Germinal center (tissue), 1 donor: ENCODE measurements around the gene ASXL3.

Experiments used
- DNase-seq: peaks from one replicate; pipeline ENCODE4 v3.0.0; 2012; ENCODE audit warnings: mixed read lengths, low spot score

ASXL3 gene

DNA sequence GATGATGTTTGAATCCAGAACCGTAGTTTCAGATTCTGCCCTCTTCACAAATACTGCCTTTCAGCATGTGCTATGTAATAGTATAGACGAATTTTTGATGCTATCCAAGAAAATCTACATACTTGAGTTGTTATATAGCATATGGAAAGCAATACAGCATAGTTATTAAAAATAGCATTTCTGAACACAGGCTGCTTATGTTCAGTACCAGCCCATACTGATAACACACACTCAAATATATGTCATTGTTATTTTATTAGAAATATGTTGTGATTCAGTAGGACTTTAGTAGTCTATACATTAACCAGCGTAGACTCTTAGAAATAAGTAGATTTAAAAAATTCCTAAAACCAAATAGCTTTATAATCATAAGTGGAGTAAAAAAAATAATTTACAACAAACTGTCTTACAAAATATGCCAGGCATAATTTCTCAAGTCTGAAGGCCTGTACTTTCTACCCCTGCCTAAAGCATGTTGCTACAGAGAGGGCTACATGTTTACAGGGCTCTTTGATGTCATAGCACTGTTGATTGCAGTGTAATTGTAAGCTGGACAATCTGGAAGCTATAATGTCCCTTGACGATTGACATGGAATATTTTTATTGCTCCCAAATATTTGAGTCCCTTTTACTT is 86.3 kb downstream of the ASXL3 start:
- DNase-seq: no peak

DNA sequence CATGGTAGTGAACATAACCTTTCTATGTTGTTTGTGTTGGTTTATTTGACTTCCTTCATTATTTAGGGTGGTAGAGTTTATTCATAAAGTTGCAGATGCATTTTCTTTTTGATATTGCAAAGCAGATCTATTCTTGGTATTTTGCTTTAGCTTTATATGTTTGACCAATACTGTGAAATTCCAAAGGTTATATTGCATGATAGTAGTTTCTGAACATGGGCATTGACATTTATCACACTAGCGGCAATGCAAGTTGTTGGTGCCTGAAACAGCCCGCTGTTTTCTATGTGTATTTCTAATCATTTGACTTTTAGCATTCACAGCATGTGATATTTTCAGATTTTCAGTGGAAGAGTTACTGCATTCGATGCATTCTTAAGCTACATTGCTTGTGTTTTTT is 87.2 kb downstream of the ASXL3 start:
- no peak for DNase-seq

DNA sequence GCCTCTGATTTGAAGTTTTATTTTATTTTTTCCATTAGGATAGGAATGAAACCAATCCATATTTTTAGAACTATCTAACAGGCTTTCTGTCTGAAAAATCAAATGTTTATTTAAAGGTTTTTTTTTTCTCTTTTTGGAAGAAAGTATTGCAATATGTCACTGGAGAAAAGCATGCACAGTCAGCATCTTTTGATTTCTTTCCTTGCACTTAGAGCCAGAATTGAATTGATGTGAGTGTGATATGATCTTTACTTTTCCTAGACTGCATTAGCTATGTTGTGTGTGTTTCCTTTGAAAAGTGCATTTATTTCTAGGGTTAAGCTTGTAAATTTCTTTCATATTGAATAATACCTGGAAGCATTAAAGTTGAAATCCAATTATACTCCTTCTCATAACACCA is 87.6 kb downstream of the ASXL3 start:
- no peak for DNase-seq

DNA sequence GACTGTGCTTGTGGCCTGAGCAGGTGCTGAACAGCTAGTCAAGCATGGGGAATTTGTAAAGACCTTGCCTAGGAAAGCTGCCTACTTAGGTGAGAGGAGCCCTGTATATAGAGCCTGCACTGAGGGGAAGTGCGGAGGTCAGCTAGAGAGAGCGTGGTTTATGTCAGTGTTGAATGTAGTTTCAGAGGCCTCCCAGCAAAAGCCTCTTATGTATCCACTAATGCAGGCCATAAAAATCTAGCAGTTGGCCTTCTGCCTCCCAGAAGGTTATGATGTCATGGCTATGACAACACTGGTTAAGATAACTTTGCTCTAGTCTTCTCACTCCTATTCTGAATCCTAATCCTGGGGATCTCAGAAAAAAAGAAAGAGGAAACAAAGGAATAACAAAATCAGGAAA is 88.9 kb downstream of the ASXL3 start:
- no peak for DNase-seq

DNA sequence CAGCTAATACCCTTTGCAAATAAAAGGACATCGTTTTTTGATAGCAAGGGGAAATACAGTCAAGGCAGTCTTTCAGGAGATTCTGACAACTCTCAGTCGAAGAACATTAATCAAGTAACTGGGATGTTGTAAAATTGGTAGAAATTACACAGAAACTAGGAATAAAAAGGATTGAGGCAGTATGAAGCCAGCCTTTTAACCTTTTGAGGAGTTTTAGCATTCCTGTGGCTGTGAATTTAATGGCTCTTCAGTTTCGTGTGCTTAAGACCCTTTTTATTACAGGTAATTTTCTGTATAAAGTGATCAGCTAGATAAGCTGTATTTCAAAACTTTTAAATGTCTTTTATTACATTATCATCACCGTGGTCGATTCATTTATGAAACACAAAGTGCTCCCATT is 91.6 kb downstream of the ASXL3 start:
- no peak for DNase-seq

DNA sequence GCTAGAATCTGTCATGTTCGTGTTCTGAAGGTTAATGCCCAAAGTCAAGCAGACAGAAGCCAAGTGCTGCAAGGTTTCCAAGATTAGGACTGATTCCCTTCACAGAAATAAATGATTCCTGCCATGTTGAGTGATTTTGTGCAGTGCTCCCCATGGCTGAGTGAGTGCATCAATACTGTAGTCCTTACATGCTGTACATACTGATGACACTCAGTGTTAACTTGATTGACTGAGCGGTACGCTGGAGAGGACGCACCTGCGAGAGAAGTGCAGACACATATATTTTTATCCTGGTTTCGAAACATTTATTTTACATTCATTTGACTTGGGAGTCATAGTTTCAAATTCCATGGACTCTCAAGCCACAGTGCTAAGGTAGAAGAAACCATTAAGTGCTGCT is 92.0 kb downstream of the ASXL3 start:
- DNase-seq: no peak

DNA sequence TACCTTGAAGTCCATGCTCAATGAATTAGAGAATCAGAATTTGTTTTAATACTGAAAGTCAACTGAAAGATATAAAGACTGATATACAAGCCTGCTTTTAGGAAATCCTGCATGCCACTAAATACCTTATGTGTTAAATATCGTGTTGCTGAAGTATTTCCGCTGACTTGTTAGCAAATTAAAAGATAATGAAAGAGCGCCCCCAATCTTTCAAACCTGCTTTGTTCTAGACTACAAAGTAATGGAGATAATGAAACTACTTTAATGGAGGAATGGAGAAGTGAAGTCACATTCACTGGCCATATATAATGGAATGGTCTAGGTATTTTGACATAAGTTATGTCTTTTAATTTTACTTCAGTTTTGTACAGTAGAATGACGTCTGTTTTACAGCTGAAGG is 95.7 kb downstream of the ASXL3 start:
- DNase-seq: no peak

DNA sequence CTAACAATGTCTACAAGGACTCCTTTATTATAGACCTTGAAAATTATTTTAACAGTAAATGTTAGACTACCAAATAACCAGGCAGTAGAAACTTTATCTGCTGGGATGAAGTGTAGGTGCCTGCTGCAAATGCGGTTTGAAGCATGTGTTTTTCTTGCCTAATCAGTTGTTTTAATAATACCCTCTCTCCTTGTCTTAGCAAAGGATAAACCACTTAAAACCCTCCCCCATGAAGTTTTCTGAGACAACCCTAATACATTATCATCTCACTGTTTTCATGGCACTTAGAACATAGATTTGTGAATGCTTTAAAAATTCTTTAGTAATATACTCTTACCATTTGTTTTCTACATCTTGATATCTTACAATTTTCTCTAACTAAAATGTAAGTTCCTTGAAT is 98.6 kb downstream of the ASXL3 start:
- DNase-seq: no peak

DNA sequence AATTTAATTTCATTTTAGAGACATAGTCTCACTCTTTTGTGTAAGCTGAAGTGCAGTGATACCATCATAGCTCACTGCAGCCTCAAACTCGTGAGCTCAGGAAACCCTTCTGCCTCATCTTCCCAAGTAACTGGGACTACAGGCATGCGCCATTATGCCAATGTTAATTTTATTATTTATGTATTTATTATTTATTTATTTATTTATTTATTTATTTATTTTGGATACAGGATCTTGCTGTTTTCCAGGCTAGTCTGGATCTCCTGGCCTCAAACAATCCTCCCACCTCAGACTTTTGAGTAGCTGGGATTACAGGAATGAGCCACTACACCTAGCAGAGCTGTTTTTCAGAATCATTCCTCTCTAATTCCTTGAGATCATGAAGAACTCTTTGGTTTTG is 99.9 kb downstream of the ASXL3 start:
- no peak for DNase-seq

DNA sequence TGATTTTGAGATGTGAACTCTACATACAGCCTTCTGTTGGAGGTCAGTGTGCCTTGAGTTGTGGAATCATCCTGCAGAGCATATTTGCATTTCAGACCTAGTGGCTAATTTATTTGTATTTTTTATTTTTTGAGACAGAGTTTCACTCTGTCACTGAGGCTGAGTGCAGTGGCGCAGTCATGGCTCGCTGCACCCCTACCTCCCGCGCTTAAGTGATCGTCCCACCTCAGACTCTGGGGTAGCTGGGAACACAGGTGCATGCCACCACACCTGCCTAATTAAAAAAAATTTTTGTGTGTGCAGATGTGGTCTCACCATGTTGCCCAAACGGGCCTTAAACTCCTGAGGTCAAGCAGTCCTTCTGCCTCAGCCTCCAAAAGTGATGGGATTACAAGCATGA is 104.4 kb downstream of the ASXL3 start:
- DNase-seq: no peak

DNA sequence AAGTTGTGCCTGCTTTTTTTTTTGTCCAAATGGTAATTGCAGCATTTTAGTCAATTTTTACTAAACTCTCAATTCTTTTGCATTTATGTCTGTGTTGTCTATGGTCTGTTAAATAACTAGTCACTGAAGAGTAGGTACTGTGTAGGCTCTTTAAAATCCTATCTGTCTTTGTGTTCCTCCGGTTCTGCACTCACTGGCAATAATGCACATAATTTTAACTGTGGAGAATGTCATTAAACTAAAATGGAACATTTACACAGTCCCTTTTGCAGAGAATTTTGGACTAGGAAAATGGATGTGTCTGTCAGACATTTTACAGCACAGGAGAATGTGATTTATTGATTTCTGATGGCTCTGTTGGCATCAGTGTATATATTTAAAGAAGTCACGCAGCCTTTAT is 116.6 kb downstream of the ASXL3 start:
- no peak for DNase-seq

DNA sequence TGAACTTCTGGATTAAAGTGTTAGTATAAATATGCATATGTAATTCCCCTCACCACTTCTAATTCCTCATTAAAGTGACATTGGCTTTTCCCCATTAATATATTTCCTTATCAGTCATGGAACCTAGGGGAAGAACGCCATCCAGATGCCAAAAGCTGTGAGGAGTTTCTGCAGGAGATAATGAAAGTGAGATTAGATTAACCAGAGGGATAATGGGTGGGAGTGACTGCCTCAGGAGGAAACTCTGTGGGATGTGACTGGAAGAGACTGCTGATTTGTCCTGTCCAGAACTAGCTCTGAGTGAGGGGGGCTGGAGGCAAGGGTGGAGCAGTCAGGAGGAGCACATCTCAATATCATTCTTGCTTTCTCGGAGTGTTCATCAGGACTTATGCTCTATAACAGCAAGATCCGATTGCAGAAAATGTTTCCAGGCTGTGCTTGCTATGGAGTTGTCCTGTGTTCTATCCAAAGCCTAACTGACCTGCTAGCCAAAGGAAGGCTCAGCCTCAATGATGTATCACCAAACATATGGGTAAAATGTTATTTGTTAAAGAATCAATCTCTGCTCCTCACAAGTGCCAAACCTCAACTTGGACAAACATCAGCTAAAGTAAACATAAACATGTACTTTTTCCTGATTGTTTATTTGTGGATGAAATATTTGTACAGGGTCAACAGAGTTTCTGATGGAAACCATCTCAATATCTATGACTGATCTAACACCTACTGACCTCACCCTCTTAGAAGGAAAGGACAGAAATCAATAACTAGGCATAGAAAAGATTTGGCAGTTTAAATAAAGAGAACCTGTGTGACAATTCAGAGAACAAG is 118.5 kb downstream of the ASXL3 start:
- no peak for DNase-seq

DNA sequence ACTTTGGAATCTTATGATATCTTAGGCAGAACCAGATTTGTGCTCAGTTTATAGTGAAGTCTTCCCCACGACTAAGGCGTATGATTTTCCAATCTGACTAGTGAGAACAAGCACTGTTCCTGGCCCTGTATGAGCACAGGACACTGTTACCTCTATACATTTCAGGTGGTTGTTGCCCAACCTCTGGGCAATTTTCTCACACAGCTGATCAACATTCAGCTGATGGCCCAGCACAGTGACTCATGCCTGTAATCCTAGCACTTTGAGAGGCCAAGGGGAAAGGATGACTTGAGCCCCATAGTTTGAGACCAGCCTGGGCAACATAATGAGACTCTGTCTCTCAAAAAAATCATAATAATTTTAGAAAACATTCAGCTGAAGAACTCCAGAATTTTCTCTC is 119.5 kb downstream of the ASXL3 start:
- DNase-seq: no peak

DNA sequence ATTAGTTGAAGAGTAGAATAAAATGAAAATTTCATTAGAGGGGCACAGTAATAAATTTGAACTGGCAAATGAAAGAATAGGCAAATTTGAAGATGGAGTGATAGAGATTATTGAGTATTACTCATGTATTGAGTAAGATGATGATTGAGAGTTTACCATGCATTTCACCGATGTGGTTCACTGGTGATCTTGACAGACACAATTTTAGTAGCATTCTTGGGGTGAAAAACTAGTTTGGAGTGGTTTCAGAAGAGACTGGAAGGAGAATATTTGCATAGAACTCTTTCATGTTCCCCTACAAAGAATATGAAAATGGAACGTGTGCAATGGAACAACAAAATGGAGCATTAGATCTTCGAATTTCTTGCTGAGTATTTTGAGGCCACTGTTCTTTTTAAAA is 121.4 kb downstream of the ASXL3 start:
- no peak for DNase-seq

DNA sequence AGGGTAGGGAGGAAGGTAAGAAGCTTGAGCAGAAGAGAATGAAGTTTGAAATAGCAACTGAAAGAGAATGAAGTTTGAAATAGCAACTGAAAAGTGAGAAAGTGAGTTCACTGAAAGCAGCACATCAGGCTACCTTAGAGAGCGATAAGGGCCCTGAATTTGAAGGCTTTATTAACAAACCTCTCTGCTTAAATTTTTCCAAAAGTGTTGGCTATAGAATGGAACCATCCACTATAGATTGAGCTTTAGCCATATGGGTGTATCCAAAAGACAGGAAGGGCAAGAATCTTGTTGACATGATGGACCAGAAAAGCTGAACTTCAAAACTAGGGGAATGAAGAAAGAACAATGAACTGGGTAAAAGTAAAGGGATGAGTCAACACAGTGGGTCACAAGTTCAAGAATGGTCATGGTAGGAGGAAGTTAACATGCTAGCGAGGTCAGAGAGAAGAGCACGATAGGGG is 122.5 kb downstream of the ASXL3 start:
- no peak for DNase-seq

DNA sequence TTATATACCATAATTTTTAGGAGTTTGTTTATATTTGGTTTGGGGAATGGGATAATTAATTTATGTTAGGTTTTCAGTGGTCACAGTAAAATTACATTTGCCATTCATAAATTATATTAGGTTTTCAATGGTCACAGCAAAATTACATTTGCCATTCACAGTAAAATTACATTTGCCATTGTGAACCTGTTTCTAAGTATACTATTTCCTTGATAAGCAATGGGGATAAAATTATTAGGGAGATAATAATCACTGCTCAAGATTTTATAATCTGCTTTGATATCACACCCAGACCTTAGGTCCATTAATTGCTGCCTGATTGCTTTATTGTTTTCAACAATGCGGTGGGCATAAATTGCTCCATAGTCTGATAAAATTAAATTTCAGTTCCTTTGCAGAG is 124.6 kb downstream of the ASXL3 start:
- no peak for DNase-seq

DNA sequence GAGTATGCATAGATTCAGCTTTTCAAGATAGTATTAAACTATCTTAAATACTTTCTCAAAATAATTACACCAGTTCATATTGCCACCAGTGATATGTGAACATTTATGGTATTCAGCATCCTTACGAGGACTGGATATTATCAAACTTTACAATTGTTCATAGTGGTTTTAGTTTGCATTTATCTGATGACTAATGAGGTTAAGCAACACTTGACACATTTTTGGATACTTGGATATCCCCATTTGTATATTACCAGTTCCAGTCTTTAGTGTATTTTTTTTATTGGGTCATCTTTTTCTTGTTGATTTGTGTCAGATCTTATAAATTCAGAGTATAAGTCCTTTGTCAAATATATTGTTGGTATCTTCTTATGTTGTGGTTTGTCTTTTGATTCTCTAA is 128.4 kb downstream of the ASXL3 start:
- no peak for DNase-seq

DNA sequence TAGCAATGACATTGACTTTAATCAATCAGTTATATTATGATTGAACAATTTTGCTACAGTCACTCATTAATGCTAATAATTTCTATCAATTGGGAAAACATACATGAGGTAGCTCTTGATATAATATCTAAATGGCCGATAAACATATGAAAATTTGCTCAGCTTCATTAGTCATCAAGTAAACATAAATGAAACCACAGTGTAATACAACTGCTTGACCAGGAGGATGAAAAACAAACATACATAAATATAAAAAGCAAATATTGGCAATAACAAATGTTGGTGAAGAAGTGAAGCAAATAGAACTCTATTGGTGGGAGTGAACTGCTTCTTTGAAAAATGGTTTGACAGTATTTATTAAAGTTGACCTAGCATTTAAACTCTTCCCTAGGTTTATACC is 130.9 kb downstream of the ASXL3 start:
- no peak for DNase-seq

DNA sequence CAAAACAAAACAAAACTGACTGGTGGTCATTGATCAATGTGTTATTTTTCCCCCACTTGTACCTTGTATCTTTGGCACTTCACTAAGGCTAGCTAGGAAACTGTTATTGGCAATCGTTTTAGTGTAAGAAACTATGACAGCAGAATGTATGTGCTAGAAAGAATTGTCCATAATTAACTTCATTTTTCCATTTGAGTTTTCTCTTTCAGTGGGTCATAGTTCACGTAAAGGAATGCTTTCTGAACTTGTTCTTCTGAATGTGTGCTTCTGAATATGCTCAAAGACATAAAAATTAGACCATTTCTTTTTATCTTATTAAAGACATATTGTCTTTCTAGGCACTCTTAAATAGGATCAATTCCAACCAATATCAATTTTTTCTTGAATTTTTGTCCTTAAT is 132.2 kb downstream of the ASXL3 start:
- DNase-seq: no peak

DNA sequence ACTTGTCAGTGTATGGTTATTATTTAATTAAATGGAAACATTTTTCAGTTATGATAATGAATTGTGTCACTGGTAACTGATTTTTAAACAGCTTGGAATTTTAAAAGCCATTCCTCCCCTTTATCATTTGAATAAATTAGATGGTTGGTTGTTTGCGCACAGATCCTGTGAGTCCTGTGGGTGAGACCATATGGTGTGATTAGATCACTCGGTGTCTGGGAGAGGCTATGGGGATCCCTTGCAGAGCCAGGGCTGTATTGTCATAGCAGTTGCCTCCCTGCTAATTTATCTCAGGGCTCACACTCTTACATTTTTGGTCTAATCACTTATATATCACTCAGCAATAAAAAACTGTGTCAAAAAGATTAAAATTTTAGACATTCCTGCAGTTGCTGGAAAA is 133.5 kb downstream of the ASXL3 start:
- no peak for DNase-seq

DNA sequence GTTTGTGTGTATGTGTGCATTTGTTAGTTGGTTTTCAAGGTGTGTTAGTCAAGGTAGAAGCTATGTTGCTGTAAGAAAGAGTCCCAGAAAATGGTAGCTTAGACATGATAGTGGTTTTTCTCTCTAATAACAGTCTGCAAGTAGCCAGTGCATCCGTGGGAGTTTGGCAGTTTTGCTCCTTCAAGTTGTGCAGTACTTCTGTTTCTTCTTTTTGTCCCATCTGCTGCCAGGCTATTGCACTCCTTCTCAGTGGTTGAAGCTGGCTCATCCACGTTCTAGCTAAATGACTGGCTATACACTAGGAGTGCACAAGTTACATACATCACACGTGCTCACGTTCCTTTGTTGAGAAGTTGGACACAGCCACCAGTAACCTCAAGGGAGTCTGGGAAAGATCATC is 134.7 kb downstream of the ASXL3 start:
- no peak for DNase-seq

DNA sequence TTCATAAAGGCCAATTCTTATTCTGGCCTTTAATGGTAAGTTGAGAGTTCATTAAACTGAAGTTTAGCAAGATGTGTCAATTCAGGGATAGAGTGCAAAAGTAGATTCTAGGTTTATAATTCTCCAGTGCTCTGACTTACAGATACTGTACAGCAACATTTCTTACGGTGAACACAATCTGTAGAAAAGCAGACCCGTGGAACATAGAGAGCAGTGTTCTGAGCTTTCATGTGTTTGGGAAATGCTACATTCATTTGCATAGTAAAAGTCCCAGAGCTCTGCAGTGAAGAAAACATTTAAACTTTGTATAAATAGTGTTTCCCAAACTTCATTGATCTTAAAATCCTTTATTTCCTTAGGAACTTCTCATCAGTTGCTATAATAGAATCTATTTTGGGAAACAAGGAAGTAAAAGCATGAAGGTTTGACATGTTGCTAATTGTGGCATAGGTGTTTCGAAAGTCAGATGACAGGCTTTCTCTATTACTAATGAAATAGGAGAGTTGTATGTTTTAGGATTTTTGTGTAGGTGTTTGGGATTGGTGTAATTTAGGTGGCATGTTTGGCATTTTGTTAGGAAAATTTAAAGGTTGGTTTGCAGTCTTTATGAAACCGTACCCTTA is 138.2 kb downstream of the ASXL3 start:
- DNase-seq: no peak

DNA sequence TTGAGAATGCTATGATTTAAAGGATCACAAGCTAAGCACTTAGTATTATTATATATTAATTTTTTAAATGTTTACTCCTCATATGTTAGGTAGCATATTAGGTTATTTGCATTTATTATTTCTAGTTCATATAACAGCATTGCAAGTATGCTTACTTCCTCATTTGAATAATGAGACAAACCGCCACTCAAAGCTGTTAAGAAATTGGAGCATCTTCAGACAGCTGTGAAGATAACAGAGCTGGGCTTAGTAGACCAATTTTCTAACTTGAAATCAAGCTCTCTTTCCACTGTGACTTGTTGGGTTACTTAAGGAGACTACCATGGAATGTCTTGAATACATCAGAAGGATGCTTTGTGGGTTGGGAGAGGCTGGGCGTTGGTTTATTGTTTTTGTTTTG is 139.3 kb downstream of the ASXL3 start:
- no peak for DNase-seq
